Measurements from ENCODE around the gene PIKFYVE.
"Not testable (repeated sequence)": the region's sequence is repeated elsewhere in the genome, so short reads cannot be mapped to it uniquely, and the experiment has no call there.

PIKFYVE gene

GRCh38 chr2:208392300-208392699, 126.2 kb downstream of the PIKFYVE start:
- peaks cover 8% of the 10 kb centered on the region for H3K27me3 Mint-ChIP-seq (ENCODE audit: low read depth, poor library complexity)
- TF ChIP-seq, protein P1, sequence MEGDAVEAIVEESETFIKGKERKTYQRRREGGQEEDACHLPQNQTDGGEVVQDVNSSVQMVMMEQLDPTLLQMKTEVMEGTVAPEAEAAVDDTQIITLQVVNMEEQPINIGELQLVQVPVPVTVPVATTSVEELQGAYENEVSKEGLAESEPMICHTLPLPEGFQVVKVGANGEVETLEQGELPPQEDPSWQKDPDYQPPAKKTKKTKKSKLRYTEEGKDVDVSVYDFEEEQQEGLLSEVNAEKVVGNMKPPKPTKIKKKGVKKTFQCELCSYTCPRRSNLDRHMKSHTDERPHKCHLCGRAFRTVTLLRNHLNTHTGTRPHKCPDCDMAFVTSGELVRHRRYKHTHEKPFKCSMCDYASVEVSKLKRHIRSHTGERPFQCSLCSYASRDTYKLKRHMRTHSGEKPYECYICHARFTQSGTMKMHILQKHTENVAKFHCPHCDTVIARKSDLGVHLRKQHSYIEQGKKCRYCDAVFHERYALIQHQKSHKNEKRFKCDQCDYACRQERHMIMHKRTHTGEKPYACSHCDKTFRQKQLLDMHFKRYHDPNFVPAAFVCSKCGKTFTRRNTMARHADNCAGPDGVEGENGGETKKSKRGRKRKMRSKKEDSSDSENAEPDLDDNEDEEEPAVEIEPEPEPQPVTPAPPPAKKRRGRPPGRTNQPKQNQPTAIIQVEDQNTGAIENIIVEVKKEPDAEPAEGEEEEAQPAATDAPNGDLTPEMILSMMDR (IDR thresholded peaks at IDR 0.05): no peak
- DNase-seq: no peak
- peaks cover 6% of the 10 kb centered on the region for H3K36me3 Mint-ChIP-seq (ENCODE audit: low read depth)
- H3K4me3 Mint-ChIP-seq: no peak overlapping the region
- no peak overlapping the region for H3K27ac Mint-ChIP-seq
- H3K9me3 Mint-ChIP-seq: peaks cover 48% of the 10 kb centered on the region
- H3K4me1 Mint-ChIP-seq: no peaks in the 10 kb centered on the region

GRCh38 chr2:208396796-208397195, 130.7 kb downstream of the PIKFYVE start:
- not testable (repeated sequence) for H3K4me1 Mint-ChIP-seq; H3K4me3 Mint-ChIP-seq; H3K27me3 Mint-ChIP-seq (ENCODE audit: low read depth, poor library complexity); H3K36me3 Mint-ChIP-seq (ENCODE audit: low read depth); H3K27ac Mint-ChIP-seq; DNase-seq
- peaks cover 41% of the 10 kb centered on the region for H3K9me3 Mint-ChIP-seq

- TF ChIP-seq, protein P1 (IDR thresholded peaks at IDR 0.05): no peak
- H3K4me3 Mint-ChIP-seq: no peak overlapping the region
- H3K36me3 Mint-ChIP-seq (ENCODE audit: low read depth): no peaks in the 10 kb centered on the region
- peaks cover 8% of the 10 kb centered on the region for H3K27me3 Mint-ChIP-seq (ENCODE audit: low read depth, poor library complexity)
- no peak overlapping the region for H3K27ac Mint-ChIP-seq
- no peak for DNase-seq
- peaks cover 22% of the 10 kb centered on the region for H3K9me3 Mint-ChIP-seq
- no peaks in the 10 kb centered on the region for H3K4me1 Mint-ChIP-seq
Measured at GRCh38 chr2:208399201-208399600, 133.1 kb downstream of the PIKFYVE start.

DNA sequence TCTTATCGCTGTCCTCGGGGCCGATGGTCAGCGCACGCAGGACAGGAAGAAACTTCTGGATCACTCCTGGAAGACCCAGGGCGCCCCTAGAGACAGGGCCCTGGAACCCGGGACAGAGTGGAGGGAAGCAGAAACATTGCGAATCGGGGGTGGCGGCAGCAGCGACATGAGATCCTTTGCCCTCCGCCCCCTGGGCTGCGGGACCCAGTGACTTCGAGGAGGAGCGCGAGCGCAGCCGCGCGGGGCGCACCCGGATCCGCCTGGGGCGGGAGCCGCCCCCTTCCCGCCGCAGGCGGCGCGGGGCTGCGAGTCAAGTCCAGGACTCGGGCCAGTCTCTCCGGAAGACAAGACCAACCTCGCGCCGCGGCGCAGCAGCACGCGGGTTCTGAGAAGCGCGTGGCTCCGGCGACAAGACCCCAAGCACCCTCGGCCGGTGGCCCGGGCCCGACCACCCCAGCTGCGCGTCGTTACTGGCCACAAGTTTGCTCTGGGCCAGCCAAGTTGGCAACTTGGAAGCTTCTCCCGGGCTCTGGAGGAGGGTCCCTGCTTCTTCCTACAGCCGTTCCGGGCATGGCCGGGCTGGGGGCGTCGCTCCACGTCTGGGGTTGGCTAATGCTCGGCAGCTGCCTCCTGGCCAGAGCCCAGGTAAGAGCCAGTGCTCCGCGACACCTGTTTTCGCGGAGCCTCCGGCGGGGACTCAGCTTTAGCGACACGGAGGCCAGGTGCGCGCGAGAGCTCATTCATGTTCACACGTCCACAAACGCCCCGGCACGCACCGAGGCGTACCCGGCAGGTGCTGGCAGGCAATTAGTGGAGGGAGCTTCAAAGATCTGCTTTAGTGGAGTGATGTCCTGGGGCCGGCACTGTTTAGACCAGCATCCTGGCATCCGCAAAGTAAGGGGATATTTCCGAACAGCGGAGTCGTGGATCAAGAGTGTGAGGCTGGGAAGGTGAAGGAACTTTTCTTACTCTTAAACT, 140.7 kb downstream of the PIKFYVE start, which contains the start of gene PTH2R:
Gene PTH2R (plus strand): TSS at position 319 of the 978 bp plus-strand sequence. CDS start 252 bp downstream, at position 571.
- peak; percentile 60 for DNase-seq
- Mint-ChIP-seq H3K4me3 (peak within 1 kb of the TSS; percentile 74), H3K36me3 (ENCODE audit: low read depth) (no peaks in the 10 kb centered on the region), H3K4me1 (peaks cover 8% of the 10 kb centered on the region), H3K27me3 (ENCODE audit: low read depth, poor library complexity) (peaks cover 36% of the 10 kb centered on the region), H3K9me3 (peaks cover 4% of the 10 kb centered on the region), H3K27ac (no peak within 1 kb of the TSS)
- TF ChIP-seq, protein P1 (IDR thresholded peaks at IDR 0.05): no peak

- Mint-ChIP-seq H3K27me3 (ENCODE audit: low read depth, poor library complexity) (peaks cover 31% of the 10 kb centered on the region), H3K4me3 (peak overlapping the region; percentile 74), H3K36me3 (ENCODE audit: low read depth) (no peaks in the 10 kb centered on the region), H3K4me1 (peaks cover 8% of the 10 kb centered on the region), H3K9me3 (peaks cover 4% of the 10 kb centered on the region), H3K27ac (no peak overlapping the region)
- TF ChIP-seq, protein P1 (IDR thresholded peaks at IDR 0.05): peak; percentile 23
- DNase-seq: no peak
Measured at GRCh38 chr2:208407667-208408066, 141.6 kb downstream of the PIKFYVE start.
